ENCODE results near the gene ELAVL1. TPM values are rescaled to one million over a fixed set of nuclear protein-coding genes. Genes with fewer than 3 reads are reported as not detected.

Gene ELAVL1
- total and polyA plus RNA-seq, 4 donors = 15.0 to 72.8 (median 47.0) TPM

DNA sequence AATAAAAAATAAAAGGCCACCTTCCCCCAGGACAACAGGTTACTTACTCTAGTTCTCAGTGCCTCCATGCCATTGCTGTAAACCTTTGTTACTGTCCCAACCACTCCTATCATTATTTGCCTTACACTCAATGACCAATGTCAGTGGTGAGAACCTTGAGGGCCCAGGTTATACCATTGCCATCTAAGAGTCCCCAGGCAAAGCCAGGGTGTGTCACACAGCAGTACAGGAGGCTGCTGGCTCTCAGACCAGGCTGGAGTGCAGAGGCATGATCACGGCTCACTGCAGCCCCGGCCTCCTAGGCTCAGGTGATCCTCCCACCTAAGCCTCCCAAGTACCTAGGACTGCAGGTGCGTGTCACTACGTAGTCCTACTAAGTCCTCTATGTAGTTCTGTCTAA lies 6.1 kb downstream of the ELAVL1 start:
- Histone ChIP-seq H3K4me3 (no peak overlapping the region), H3K9ac (ENCODE audit: insufficient read depth in 1 of 2, low read length in 2 of 2) (no peak overlapping the region), H3K9me3 (ENCODE audit: control insufficient read depth in 4 of 4, insufficient read depth in 3 of 4, low read length in 3 of 4) (no peaks in the 10 kb centered on the region), H3K27ac (ENCODE audit: low read depth in 1 of 2, low read length in 1 of 2) (no peak overlapping the region), H3K4me1 (ENCODE audit: control insufficient read depth in 5 of 5, insufficient read depth in 5 of 5, low read length in 5 of 5) (peaks cover 5 to 30% (median 17%) of the 10 kb centered on the region in 5 donors), H3K27me3 (ENCODE audit: control insufficient read depth in 3 of 3, insufficient read depth in 3 of 3, low read length in 2 of 3) (no peaks in the 10 kb centered on the region), H3K36me3 (ENCODE audit: control insufficient read depth in 4 of 4, insufficient read depth in 4 of 4, low read length in 4 of 4) (peaks cover 0 to 3% (median 1%) of the 10 kb centered on the region in 4 donors)
- ATAC-seq (ENCODE audit: insufficient read depth, low FRiP score) (no peak), DNase-seq (no peak)
- TF ChIP-seq, protein P1, sequence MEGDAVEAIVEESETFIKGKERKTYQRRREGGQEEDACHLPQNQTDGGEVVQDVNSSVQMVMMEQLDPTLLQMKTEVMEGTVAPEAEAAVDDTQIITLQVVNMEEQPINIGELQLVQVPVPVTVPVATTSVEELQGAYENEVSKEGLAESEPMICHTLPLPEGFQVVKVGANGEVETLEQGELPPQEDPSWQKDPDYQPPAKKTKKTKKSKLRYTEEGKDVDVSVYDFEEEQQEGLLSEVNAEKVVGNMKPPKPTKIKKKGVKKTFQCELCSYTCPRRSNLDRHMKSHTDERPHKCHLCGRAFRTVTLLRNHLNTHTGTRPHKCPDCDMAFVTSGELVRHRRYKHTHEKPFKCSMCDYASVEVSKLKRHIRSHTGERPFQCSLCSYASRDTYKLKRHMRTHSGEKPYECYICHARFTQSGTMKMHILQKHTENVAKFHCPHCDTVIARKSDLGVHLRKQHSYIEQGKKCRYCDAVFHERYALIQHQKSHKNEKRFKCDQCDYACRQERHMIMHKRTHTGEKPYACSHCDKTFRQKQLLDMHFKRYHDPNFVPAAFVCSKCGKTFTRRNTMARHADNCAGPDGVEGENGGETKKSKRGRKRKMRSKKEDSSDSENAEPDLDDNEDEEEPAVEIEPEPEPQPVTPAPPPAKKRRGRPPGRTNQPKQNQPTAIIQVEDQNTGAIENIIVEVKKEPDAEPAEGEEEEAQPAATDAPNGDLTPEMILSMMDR (IDR thresholded peaks at IDR 0.05; ENCODE audit: control extremely low read depth, extremely low read depth) = no peak
- 75 to 97% methylated on average over 4 of the region's 4 CpGs for WGBS, 2 donors

DNA sequence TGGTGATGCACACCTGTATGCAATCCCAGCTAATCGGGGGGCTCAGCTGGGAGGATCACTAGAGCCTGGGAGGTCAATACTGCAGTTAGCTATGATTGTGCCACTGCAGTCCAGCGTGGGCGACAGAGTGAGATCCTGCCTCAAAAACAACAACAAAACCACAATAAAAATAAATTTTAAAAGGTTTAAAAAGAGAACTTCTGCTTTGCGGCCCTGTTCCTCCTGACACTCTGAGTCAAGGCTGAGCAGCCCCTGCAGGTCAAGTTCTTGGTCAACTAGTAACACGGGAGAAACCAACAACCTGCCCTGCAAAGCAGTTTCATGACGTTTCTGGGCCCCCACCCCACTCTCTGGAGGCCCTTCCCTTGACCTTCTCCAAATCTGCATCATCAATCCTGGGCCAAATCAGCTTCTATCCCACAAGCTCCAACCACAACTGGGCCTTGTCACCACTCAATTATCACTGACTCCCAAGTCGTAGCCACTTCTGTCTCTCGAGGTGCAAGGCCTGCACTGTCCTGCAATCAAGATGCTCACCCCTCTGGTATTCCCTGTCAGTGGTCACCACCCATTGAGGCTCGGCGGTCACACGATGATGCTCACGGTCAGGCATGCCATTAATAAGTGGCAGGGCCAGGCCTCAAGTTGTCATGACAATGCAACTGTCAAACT lies 7.5 kb downstream of the ELAVL1 start:
- peaks cover 0 to 3% (median 1%) of the 10 kb centered on the region in 4 donors for H3K36me3 ChIP-seq (ENCODE audit: control insufficient read depth in 4 of 4, insufficient read depth in 4 of 4, low read length in 4 of 4)
- no peak overlapping the region for H3K9ac ChIP-seq (ENCODE audit: insufficient read depth in 1 of 2, low read length in 2 of 2)
- ATAC-seq (ENCODE audit: insufficient read depth, low FRiP score) (no peak), DNase-seq (no peak)
- TF ChIP-seq, protein P1 (IDR thresholded peaks at IDR 0.05; ENCODE audit: control extremely low read depth, extremely low read depth) = no peak
- H3K4me3 ChIP-seq = no peak overlapping the region
- WGBS, 2 donors = 75 to 76% methylated on average over 12 of the region's 12 CpGs
- H3K27ac ChIP-seq (ENCODE audit: low read depth in 1 of 2, low read length in 1 of 2) = peak overlapping the region in 1 of 2 donors; percentile 24
- H3K4me1 ChIP-seq (ENCODE audit: control insufficient read depth in 5 of 5, insufficient read depth in 5 of 5, low read length in 5 of 5) = peaks cover 5 to 29% (median 10%) of the 10 kb centered on the region in 5 donors
- H3K9me3 ChIP-seq (ENCODE audit: control insufficient read depth in 4 of 4, insufficient read depth in 3 of 4, low read length in 3 of 4) = no peaks in the 10 kb centered on the region
- H3K27me3 ChIP-seq (ENCODE audit: control insufficient read depth in 3 of 3, insufficient read depth in 3 of 3, low read length in 2 of 3) = no peaks in the 10 kb centered on the region

DNA sequence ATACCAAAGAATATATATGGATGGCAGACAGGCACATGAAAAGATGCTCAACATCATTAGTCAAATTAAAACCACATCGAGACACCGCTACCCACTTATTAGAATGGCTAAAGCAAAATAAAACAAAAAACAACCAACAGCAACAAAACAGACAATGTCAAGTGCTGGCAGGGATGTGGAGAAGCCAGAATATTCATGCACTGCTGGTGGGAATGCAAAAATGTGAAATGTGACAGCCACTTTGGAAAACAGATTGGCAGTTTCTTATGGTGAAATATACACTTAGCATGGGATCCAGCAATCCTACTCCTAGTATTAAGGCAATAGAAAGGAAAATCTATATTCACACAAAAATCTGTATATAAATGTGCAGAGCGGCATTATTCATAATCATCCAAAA lies 8.6 kb downstream of the ELAVL1 start:
- Histone ChIP-seq H3K4me1 (ENCODE audit: control insufficient read depth in 5 of 5, insufficient read depth in 5 of 5, low read length in 5 of 5) (peaks cover 0 to 22% (median 2%) of the 10 kb centered on the region in 5 donors), H3K9me3 (ENCODE audit: control insufficient read depth in 4 of 4, insufficient read depth in 3 of 4, low read length in 3 of 4) (no peaks in the 10 kb centered on the region), H3K4me3 (no peak overlapping the region), H3K36me3 (ENCODE audit: control insufficient read depth in 4 of 4, insufficient read depth in 4 of 4, low read length in 4 of 4) (peaks cover 0 to 3% (median 1%) of the 10 kb centered on the region in 4 donors), H3K9ac (ENCODE audit: insufficient read depth in 1 of 2, low read length in 2 of 2) (no peak overlapping the region), H3K27ac (ENCODE audit: low read depth in 1 of 2, low read length in 1 of 2) (no peak overlapping the region), H3K27me3 (ENCODE audit: control insufficient read depth in 3 of 3, insufficient read depth in 3 of 3, low read length in 2 of 3) (no peaks in the 10 kb centered on the region)
- 85 to 97% methylated on average over 3 of the region's 3 CpGs for WGBS, 2 donors
- DNase-seq (no peak), ATAC-seq (ENCODE audit: insufficient read depth, low FRiP score) (no peak)
- TF ChIP-seq, protein P1 (IDR thresholded peaks at IDR 0.05; ENCODE audit: control extremely low read depth, extremely low read depth) = no peak

DNA sequence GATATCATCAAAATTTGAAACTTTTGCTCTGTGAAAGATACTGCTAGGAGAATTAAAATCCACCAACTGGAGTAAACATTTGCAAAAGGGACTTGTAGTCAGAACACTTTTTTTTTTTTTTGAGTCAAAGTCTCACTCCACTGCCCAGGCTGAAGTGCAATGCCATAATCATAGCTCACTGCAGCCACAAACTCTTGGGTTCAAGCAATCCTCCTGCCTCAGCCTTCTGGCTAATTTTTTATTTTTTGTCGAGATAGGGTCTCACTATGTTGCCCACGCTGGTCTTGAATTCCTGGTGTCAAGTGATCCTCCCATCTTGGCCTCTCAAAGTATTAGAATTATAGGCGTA lies 9.7 kb downstream of the ELAVL1 start:
- no peak overlapping the region for H3K4me3 ChIP-seq
- no peaks in the 10 kb centered on the region for H3K27me3 ChIP-seq (ENCODE audit: control insufficient read depth in 3 of 3, insufficient read depth in 3 of 3, low read length in 2 of 3)
- H3K36me3 ChIP-seq (ENCODE audit: control insufficient read depth in 4 of 4, insufficient read depth in 4 of 4, low read length in 4 of 4) = peaks cover 7 to 10% (median 7%) of the 10 kb centered on the region in 4 donors
- WGBS, 2 donors = 94 to 99% methylated on average over 3 of the region's 3 CpGs
- H3K9me3 ChIP-seq (ENCODE audit: control insufficient read depth in 4 of 4, insufficient read depth in 3 of 4, low read length in 3 of 4) = no peaks in the 10 kb centered on the region
- peaks cover 0 to 16% (median 0%) of the 10 kb centered on the region in 5 donors for H3K4me1 ChIP-seq (ENCODE audit: control insufficient read depth in 5 of 5, insufficient read depth in 5 of 5, low read length in 5 of 5)
- ATAC-seq (ENCODE audit: insufficient read depth, low FRiP score) (no peak), DNase-seq (no peak)
- no peak overlapping the region for H3K27ac ChIP-seq (ENCODE audit: low read depth in 1 of 2, low read length in 1 of 2)
- H3K9ac ChIP-seq (ENCODE audit: insufficient read depth in 1 of 2, low read length in 2 of 2) = no peak overlapping the region
- TF ChIP-seq, protein P1 (IDR thresholded peaks at IDR 0.05; ENCODE audit: control extremely low read depth, extremely low read depth) = no peak

Data from lung (tissue), 12 donors.